Skeletal muscle tissue (tissue), 4 donors: ENCODE data around the gene TNRC6A. TPM values are rescaled to one million over a fixed set of nuclear protein-coding genes. Genes with fewer than 3 reads are reported as not detected.
"Not testable (repeated sequence)": the region's sequence is repeated elsewhere in the genome, so short reads cannot be mapped to it uniquely, and the experiment has no call there.

Experiments used
- H3K27ac ChIP-seq: one replicate; pipeline ENCODE4 v1.7.0; 2013; ENCODE audit warnings: mild to moderate bottlenecking, low read depth, low read length, inconsistent platforms
- H3K27me3 ChIP-seq, 3 donors: one replicate each; pipeline ENCODE4 v1.7.0; 2013; ENCODE audit warnings: low read length in 3 of 3; ENCODE audit not compliant: control insufficient read depth in 3 of 3, insufficient read depth in 3 of 3
- H3K36me3 ChIP-seq, 3 donors: one replicate each; pipeline ENCODE4 v1.7.0; 2013; ENCODE audit warnings: low read length in 3 of 3; ENCODE audit not compliant: control insufficient read depth in 3 of 3, insufficient read depth in 3 of 3
- H3K4me1 ChIP-seq, 3 donors: one replicate each; pipeline ENCODE4 v1.7.0; 2013; ENCODE audit warnings: low read length in 3 of 3, mild to moderate bottlenecking in 3 of 3; ENCODE audit not compliant: control insufficient read depth in 3 of 3, insufficient read depth in 3 of 3
- H3K4me3 ChIP-seq, 3 donors: one replicate each; pipeline ENCODE4 v1.7.0; 2013; ENCODE audit warnings: low read length in 3 of 3
- H3K9ac ChIP-seq, 3 donors: one replicate each; pipeline ENCODE4 v1.7.0; 2013; ENCODE audit warnings: low read length in 3 of 3, mild to moderate bottlenecking in 3 of 3, moderate library complexity in 2 of 3, low read depth in 1 of 3
- H3K9me3 ChIP-seq, 3 donors: one replicate each; pipeline ENCODE4 v1.7.0; 2013; ENCODE audit warnings: low read length in 3 of 3; ENCODE audit not compliant: control insufficient read depth in 3 of 3
- total RNA-seq: library from RNA; depleted of rRNA; stranded (reverse); fragments of >200 nt; gene quantifications from one replicate; pipeline ENCODE4 v1.2.3, GENCODE V29; 2014
- donor health status: Osteomylitis.

The TNRC6A gene
- total RNA-seq, 1 donor from 2014 or later: 24.5 TPM

DNA sequence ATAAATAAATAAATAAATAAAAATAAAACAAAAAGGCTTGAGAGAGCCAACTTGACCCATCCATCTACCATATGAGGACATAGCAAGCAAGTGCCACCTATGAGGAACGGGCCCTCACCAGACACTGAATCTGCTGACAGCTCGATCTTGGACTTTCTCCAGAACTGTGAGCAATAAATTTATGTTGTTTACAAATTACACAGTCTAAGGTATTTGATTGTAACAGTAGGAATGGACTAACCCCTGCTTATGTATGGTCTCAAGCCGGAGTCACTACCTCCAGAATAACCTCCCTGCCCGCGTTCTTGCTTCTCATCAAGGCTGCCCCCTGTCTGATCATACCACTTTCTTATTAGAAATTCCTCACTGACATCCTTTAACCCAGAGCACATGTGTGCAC, 126.2 kb downstream of the TNRC6A start:
- Histone ChIP-seq H3K36me3 (no peaks in the 10 kb centered on the region), H3K4me3 (no peak overlapping the region), H3K27ac (no peak overlapping the region), H3K4me1 (no peaks in the 10 kb centered on the region), H3K9me3 (no peaks in the 10 kb centered on the region), H3K9ac (no peak overlapping the region), H3K27me3 (peaks cover 0 to 3% (median 0%) of the 10 kb centered on the region in 3 donors)

DNA sequence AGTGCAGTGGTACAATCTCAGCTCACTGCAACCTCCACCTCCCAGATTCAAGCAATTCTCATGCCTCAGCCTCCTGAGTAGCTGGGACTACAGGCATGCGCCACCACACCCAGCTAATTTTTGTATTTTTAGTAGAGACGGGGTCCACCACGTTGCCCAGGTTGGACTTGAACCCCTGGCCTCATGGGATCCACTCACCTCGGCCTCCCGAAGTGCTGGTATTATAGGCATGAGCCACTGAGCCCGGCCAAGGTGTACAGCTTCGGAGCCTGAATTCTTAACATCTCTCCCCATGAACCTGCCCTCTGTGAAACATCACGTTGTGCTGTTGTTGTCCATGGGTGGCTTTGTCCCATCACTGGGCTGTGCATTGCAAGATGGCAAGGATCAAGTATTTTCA, 127.4 kb downstream of the TNRC6A start:
- H3K27ac ChIP-seq, H3K4me3 ChIP-seq, H3K4me1 ChIP-seq, H3K9me3 ChIP-seq, H3K9ac ChIP-seq, H3K27me3 ChIP-seq, H3K36me3 ChIP-seq: not testable (repeated sequence)

DNA sequence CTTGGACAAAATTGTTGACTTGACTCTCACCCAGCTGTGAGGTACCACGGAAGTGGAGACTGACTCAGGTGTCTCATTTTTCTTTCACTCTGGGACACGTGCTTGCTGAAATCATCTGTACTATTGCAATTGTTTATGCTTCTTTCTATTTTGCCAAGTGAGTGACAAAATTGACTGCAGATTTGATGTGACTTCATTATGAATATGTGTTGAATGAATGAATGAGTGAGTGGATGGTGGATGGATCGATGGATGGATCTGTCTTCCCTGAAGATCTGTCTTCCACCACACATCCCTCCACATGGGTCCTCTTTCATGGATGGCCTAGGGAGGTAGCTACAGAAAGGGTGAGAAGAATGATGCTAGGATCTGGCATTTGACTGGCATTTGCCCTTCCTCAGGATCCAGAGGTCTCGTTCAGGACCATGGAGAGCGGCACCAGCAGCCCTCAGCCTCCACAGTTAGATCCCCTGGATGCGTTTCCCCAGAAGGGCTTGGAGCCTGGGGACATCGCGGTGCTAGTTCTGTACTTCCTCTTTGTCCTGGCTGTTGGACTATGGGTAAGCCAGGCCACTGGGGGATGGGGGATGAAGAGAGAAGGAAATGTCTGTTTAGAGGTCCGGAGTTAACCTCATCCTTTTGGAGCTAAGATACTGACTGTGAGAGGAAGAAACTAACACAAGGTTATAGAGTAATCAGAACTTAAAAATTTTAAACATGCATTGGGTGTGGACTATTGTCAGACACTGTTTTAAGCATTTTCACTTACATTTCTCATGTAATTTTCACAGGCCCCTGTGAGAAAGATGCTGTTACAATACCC, 129.0 kb downstream of the TNRC6A start:
- Histone ChIP-seq H3K9ac (no peak overlapping the region), H3K36me3 (no peaks in the 10 kb centered on the region), H3K4me3 (no peak overlapping the region), H3K9me3 (no peaks in the 10 kb centered on the region), H3K27ac (no peak overlapping the region), H3K4me1 (no peaks in the 10 kb centered on the region), H3K27me3 (peaks cover 0 to 3% (median 0%) of the 10 kb centered on the region in 3 donors)

GRCh38 chr16:24861461-24861860, 132.0 kb downstream of the TNRC6A start:
- H3K9ac ChIP-seq: no peak overlapping the region
- H3K36me3 ChIP-seq: no peaks in the 10 kb centered on the region
- no peak overlapping the region for H3K4me3 ChIP-seq
- no peaks in the 10 kb centered on the region for H3K9me3 ChIP-seq
- H3K4me1 ChIP-seq: no peaks in the 10 kb centered on the region
- H3K27ac ChIP-seq: no peak overlapping the region
- no peaks in the 10 kb centered on the region for H3K27me3 ChIP-seq

DNA sequence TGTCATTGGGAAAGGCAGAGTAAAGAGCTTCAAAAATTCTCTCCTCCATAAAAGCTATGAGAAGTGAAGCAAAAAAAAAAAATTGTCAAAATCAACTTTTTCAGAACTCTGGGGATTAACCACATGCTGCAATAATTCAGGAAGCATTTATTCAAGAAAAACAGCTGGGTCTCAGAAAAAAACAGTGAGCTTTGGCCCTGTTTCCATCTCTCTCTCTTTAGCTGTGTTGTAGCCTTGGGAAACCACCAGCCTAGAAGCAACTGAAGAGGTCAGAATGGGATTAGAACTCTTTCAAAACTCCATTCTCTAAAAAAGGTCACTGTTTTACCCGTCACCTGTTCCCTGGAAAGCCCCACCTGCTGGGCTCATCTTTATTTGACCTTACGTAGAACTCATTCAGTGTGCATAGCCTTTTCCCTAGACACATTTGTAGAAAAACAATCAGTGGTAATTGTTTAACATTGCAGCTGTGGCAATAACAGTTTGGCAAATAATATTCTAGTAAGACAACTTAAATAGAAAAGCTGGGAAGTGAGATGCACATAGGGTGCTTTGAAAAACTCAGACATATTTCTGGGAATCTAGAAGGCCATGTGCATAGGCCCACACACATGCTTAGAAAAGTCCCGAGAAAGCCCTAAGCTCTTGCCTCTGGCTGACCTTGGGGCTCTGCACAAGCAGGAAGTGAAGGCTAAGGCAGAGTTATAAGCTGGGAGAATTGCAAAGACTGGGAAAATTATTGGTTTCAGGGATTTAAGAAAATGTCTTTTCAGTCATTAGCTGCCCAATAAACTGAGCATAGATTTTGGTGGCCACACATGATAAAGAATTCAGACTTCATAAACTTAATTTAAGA, 134.4 kb downstream of the TNRC6A start:
- Histone ChIP-seq H3K36me3 (no peaks in the 10 kb centered on the region), H3K4me1 (no peaks in the 10 kb centered on the region), H3K27me3 (no peaks in the 10 kb centered on the region), H3K9me3 (peaks cover 0 to 2% (median 0%) of the 10 kb centered on the region in 3 donors), H3K27ac (no peak overlapping the region), H3K9ac (no peak overlapping the region), H3K4me3 (no peak overlapping the region)

GRCh38 chr16:24869033-24869432, 139.6 kb downstream of the TNRC6A start:
- H3K36me3 ChIP-seq: no peaks in the 10 kb centered on the region
- no peak overlapping the region for H3K4me3 ChIP-seq
- no peaks in the 10 kb centered on the region for H3K4me1 ChIP-seq
- H3K9me3 ChIP-seq: peaks cover 0 to 2% (median 0%) of the 10 kb centered on the region in 3 donors
- H3K27me3 ChIP-seq: no peaks in the 10 kb centered on the region
- H3K27ac ChIP-seq: no peak overlapping the region
- no peak overlapping the region for H3K9ac ChIP-seq

DNA sequence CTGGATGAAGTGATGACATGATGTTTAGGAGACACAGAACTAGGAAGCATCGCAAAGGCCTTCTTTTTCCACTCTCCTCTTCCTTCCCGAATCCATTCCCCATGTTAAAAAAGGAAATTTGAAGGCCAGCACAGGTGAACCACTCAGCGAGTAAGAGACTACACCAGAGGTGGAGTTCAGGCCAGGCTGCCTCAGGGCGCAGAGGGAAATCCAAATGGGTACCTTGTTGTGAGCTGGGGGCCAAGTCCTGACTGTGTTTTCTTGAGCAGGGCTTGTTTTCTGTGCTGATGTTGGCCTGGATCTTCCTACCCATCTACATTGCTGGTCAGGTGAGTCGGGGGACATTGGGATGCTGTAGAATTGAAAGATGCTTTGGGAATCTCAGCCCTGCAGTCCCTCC, 142.4 kb downstream of the TNRC6A start:
- Histone ChIP-seq H3K4me3 (no peak overlapping the region), H3K27ac (no peak overlapping the region), H3K4me1 (no peaks in the 10 kb centered on the region), H3K9me3 (peaks cover 0 to 2% (median 0%) of the 10 kb centered on the region in 3 donors), H3K27me3 (no peaks in the 10 kb centered on the region), H3K9ac (no peak overlapping the region), H3K36me3 (no peaks in the 10 kb centered on the region)

GRCh38 chr16:24873028-24873427, 143.6 kb downstream of the TNRC6A start:
- H3K27ac ChIP-seq: no peak overlapping the region
- no peaks in the 10 kb centered on the region for H3K27me3 ChIP-seq
- no peaks in the 10 kb centered on the region for H3K9me3 ChIP-seq
- no peaks in the 10 kb centered on the region for H3K4me1 ChIP-seq
- H3K9ac ChIP-seq: no peak overlapping the region
- no peak overlapping the region for H3K4me3 ChIP-seq
- no peaks in the 10 kb centered on the region for H3K36me3 ChIP-seq

DNA sequence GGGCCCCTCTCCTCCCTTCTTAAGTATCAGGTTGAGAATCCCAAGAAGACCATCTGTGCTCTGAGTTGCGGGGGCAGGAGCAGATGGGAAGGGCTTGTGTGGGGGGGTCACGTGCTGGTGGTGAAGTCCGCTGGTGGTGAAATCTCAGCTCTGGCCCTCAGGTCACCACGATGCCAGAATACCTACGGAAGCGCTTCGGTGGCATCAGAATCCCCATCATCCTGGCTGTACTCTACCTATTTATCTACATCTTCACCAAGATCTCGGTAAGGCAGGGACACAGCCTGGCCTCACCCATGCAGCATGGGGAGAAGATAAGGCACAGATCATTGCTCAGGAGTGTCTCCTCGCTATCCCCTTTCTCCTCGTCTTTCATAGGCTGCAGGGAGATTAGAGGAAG, 146.0 kb downstream of the TNRC6A start:
- no peaks in the 10 kb centered on the region for H3K9me3 ChIP-seq
- H3K27me3 ChIP-seq: no peaks in the 10 kb centered on the region
- H3K4me1 ChIP-seq: no peaks in the 10 kb centered on the region
- H3K4me3 ChIP-seq: no peak overlapping the region
- no peak overlapping the region for H3K27ac ChIP-seq
- no peak overlapping the region for H3K9ac ChIP-seq
- no peaks in the 10 kb centered on the region for H3K36me3 ChIP-seq
